Heart right ventricle (tissue), 16 donors: ENCODE measurements around the gene SLC7A6OS. TPM values are rescaled to one million over a fixed set of nuclear protein-coding genes. Genes with fewer than 3 reads are reported as not detected.

Experiments used
- ATAC-seq, 8 donors: fragments of 200-7000 bp; cut with Tn5 transposase; one replicate each; pipeline ENCODE4 v1.9.1; 2020; ENCODE audit warnings: mild to moderate bottlenecking in 8 of 8, moderate library complexity in 8 of 8, moderate number of reproducible peaks in 1 of 8
- DNase-seq, 2 donors: peaks; one replicate each; pipeline ENCODE4 v3.0.0-alpha.2; 2020
- H3K27ac ChIP-seq, 10 donors: fragments of 200-600 bp; sonication (generic) in 2 of 10; one replicate each; pipeline versions ENCODE4 v1.5.0 to v1.8.0; 2020 to 2022; ENCODE audit warnings: mild to moderate bottlenecking in 3 of 10
- H3K27me3 ChIP-seq, 7 donors: fragments of 200-600 bp; one replicate each; pipeline ENCODE4 v1.8.0; 2021 to 2022; ENCODE audit warnings: mild to moderate bottlenecking in 2 of 7
- H3K36me3 ChIP-seq, 9 donors: fragments of 200-600 bp; sonication (generic) in 1 of 9; one replicate each; pipeline versions ENCODE4 v1.5.0 to v1.8.0; 2020 to 2022; ENCODE audit warnings: mild to moderate bottlenecking in 2 of 9
- H3K4me1 ChIP-seq, 9 donors: fragments of 200-600 bp; sonication (generic) in 1 of 9; one replicate each; pipeline versions ENCODE4 v1.5.0 to v1.8.0; 2020 to 2022; ENCODE audit warnings: mild to moderate bottlenecking in 4 of 9
- H3K4me3 ChIP-seq, 10 donors: fragments of 200-600 bp; sonication (generic) in 2 of 10; one replicate each; pipeline versions ENCODE4 v1.5.0 to v1.8.0; 2020 to 2022; ENCODE audit warnings: mild to moderate bottlenecking in 7 of 10, moderate library complexity in 2 of 10
- H3K9me3 ChIP-seq, 11 donors: fragments of 200-600 bp in 10 of 11; sonication (generic) in 2 of 11; one replicate each; pipeline versions ENCODE4 v1.5.0 to v1.8.0; 2013 to 2022; ENCODE audit warnings: mild to moderate bottlenecking in 2 of 11, control low read depth in 1 of 11, moderate library complexity in 1 of 11
- CTCF ChIP-seq, 9 donors: fragments of 200-600 bp; sonication (generic) in 2 of 9; IDR thresholded peaks; one replicate each; pipeline versions ENCODE4 v1.5.0 to v1.8.0; 2021 to 2022; ENCODE audit warnings: antibody characterized with exemption in 9 of 9, mild to moderate bottlenecking in 5 of 9, moderate library complexity in 1 of 9
- WGBS, 2 donors: extraction: QIAGEN DNeasy Blood & Tissue Kit; methylation state at CpG; one replicate each; pipeline ENCODE4 v1.1.7; 2013; ENCODE audit warnings: inconsistent platforms in 1 of 2; 5-methylcytosine and 5-hydroxymethylcytosine counted together
- intact Hi-C, 10 donors: fragments of 100-400 bp; cut with DNase I; formaldehyde crosslinking; loops; one replicate each; pipeline versions ENCODE4 v1.11.1 to v1.14.2; 2022
- polyA plus RNA-seq, 2 donors: library from polyadenylated mRNA; stranded (reverse); fragments of 200-250 nt; gene quantifications; one replicate each; pipeline ENCODE4 v1.2.3, GENCODE V29; 2013
- total RNA-seq, 10 donors: library from RNA; stranded (reverse); fragmentation: NEBNext Ultra II Directional in 3 of 10; extraction: Animal tissue kit (Norgen Biotek cat#: 25700) in 3 of 10; gene quantifications; one replicate each; pipeline versions ENCODE4 v1.2.1 to v1.2.4, GENCODE V29; 2021 to 2023
- donor health status: Arrhythmogenic right ventricular cardiomyopathy.
- donor health status: ischemic (EF 13 %, LVEDD 7.1; RV severe dilation, severe dysfunction).
- donor health status: healthy with polysubstance abuse.
- donor health status: DM: no; HTN: yes; CAD: no.
- donor health status: DM: no; HTN: no; CAD: no.
- donor health status: ischemic (EF 25% LVEDD 6.9; RV normal size, moderate dysfunction).
- donor health status: ischemic (EF 25% LVEDD 5.7; RV mildly dilated, moderate dysfunction).
- donor health status: healthy.
- donor health status: DM: yes; HTN: yes; CAD: no.
- donor health status: Ischemic cardiomyopathy.
- donor health status: ischemic (EF 35%, LVEDD 5.7; RV mildly dilated, moderate dysfunction).
- donor health status: nonischemic (EF 11% LVEDD 7.7; RV severe dilation, severe dysfunction).
- donor health status: DM: yes; HTN: yes; CAD: no.
- donor health status: PGD.
- donor health status: ischemic (EF 29% LVEDD 5.4; RV normal size, mild dysfunction).
- donor health status: nonischemic (EF 23%, LVEDD 6.1; RV moderate dilation, normal function).

SLC7A6OS gene
- total and polyA plus RNA-seq, 12 donors = 7.3 to 14.4 (median 12.3) TPM

- Histone ChIP-seq H3K36me3 (peaks cover 0 to 97% (median 65%) of the 10 kb centered on the region in 9 donors), H3K4me3 (peak overlapping the region in 1 of 10 donors; percentile 12), H3K27me3 (no peaks in the 10 kb centered on the region), H3K27ac (no peak overlapping the region), H3K9me3 (no peaks in the 10 kb centered on the region), H3K4me1 (peaks cover 0 to 18% (median 0%) of the 10 kb centered on the region in 9 donors)
- 79 to 82% methylated on average over 28 of the region's 28 CpGs for WGBS, 2 donors
- ATAC-seq = no peak
- no peak for DNase-seq
- peak in 1 of 9 donors; percentile 15 for TF ChIP-seq CTCF (IDR thresholded peaks at IDR 0.05)
- intact Hi-C loops = no loop called here
These were observed 44.9 kb upstream of the SLC7A6OS start for GRCh38 chr16:68355447-68356248.

- intact Hi-C loops = no loop called here
- H3K36me3 ChIP-seq = peaks cover 0 to 100% (median 73%) of the 10 kb centered on the region in 9 donors
- no peak for DNase-seq
- no peak overlapping the region for H3K27ac ChIP-seq
- no peak overlapping the region for H3K4me3 ChIP-seq
- H3K9me3 ChIP-seq = no peaks in the 10 kb centered on the region
- 91 to 96% methylated on average over 9 of the region's 9 CpGs for WGBS, 2 donors
- peaks cover 0 to 18% (median 0%) of the 10 kb centered on the region in 9 donors for H3K4me1 ChIP-seq
- no peak for TF ChIP-seq CTCF (IDR thresholded peaks at IDR 0.05)
- no peaks in the 10 kb centered on the region for H3K27me3 ChIP-seq
- ATAC-seq = no peak
These were observed 44.1 kb upstream of the SLC7A6OS start for GRCh38 chr16:68354816-68355215.

DNA sequence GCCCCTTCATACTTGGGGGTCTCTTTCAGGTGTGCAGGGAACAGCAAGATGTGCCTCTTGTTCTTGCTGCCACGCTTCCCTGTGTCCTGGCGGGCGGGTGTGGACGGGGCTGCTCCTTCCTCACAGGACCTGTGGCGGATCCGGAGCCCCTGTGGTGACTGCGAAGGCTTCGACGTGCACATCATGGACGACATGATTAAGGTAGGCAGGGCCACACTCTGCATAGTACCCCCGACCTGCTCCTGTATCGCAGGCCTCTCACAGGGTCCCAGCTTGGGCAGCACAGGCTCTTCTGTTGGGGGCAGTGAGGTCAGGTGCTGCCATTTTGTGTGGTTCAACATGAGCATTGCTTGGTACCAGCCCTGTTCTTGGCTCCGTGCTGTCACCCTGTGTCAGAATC lies 42.6 kb upstream of the SLC7A6OS start:
- Histone ChIP-seq H3K9me3 (no peaks in the 10 kb centered on the region), H3K36me3 (peaks cover 0 to 100% (median 78%) of the 10 kb centered on the region in 9 donors)
- no peak for TF ChIP-seq CTCF (IDR thresholded peaks at IDR 0.05)

GRCh38 chr16:68351991-68352431 lies 41.3 kb upstream of the SLC7A6OS start:
- H3K9me3 ChIP-seq = no peaks in the 10 kb centered on the region
- H3K4me1 ChIP-seq = peaks cover 0 to 15% (median 5%) of the 10 kb centered on the region in 9 donors
- WGBS, 2 donors = 91 to 92% methylated on average over 11 of the region's 11 CpGs
- DNase-seq (no peak), ATAC-seq (no peak)
- peaks cover 0 to 100% (median 74%) of the 10 kb centered on the region in 9 donors for H3K36me3 ChIP-seq
- intact Hi-C loops = no loop called here
- H3K27me3 ChIP-seq = no peaks in the 10 kb centered on the region
- no peak for TF ChIP-seq CTCF (IDR thresholded peaks at IDR 0.05)
- H3K4me3 ChIP-seq = no peak overlapping the region
- H3K27ac ChIP-seq = no peak overlapping the region

More for the DNA sequence above, 42.6 kb upstream of the SLC7A6OS start:
- 89 to 91% methylated on average over 13 of the region's 13 CpGs for WGBS, 2 donors
- DNase-seq = no peak
- no peak for ATAC-seq
- no peaks in the 10 kb centered on the region for H3K27me3 ChIP-seq
- no peak overlapping the region for H3K27ac ChIP-seq
- intact Hi-C loops = no loop called here
- no peak overlapping the region for H3K4me3 ChIP-seq
- H3K4me1 ChIP-seq = peaks cover 0 to 18% (median 0%) of the 10 kb centered on the region in 9 donors
